HUES64 (cell line): ENCODE results near the gene SCRT2.
A peak's percentile ranks its signal among the peaks of the same experiment; 100 is the strongest.

Source experiments
- H3K27ac ChIP-seq: 2 replicates; pipeline ENCODE4 v1.7.0; 2013; ENCODE audit warnings: low read depth, low read length, inconsistent platforms
- H3K27me3 ChIP-seq: 2 replicates; pipeline ENCODE4 v1.6.1; 2013; ENCODE audit warnings: mild to moderate bottlenecking, low read length; ENCODE audit not compliant: insufficient read depth
- H3K36me3 ChIP-seq: 2 replicates; pipeline ENCODE4 v1.6.1; 2013; ENCODE audit warnings: mild to moderate bottlenecking, low read length; ENCODE audit not compliant: insufficient read depth
- H3K4me1 ChIP-seq: 2 replicates; pipeline ENCODE4 v1.6.1; 2013; ENCODE audit warnings: mild to moderate bottlenecking, low read length, moderate library complexity; ENCODE audit not compliant: insufficient read depth
- H3K4me3 ChIP-seq: 2 replicates; pipeline ENCODE4 v1.5.1; 2013; ENCODE audit warnings: mild to moderate bottlenecking, low read length, moderate library complexity
- H3K9ac ChIP-seq: 2 replicates; pipeline ENCODE4 v1.6.1; 2013; ENCODE audit warnings: mild to moderate bottlenecking, low read depth, low read length
- H3K9me3 ChIP-seq: 2 replicates; pipeline ENCODE4 v1.6.1; 2013; ENCODE audit warnings: low read depth, low read length; ENCODE audit not compliant: insufficient read depth
- WGBS: fragments of 150-250, 120-280 bp; methylation state at CpG from one replicate; pipeline ENCODE4 v1.1.7; 2013; ENCODE audit warnings: missing lambda C conversion rate; 5-methylcytosine and 5-hydroxymethylcytosine counted together

The SCRT2 gene

DNA sequence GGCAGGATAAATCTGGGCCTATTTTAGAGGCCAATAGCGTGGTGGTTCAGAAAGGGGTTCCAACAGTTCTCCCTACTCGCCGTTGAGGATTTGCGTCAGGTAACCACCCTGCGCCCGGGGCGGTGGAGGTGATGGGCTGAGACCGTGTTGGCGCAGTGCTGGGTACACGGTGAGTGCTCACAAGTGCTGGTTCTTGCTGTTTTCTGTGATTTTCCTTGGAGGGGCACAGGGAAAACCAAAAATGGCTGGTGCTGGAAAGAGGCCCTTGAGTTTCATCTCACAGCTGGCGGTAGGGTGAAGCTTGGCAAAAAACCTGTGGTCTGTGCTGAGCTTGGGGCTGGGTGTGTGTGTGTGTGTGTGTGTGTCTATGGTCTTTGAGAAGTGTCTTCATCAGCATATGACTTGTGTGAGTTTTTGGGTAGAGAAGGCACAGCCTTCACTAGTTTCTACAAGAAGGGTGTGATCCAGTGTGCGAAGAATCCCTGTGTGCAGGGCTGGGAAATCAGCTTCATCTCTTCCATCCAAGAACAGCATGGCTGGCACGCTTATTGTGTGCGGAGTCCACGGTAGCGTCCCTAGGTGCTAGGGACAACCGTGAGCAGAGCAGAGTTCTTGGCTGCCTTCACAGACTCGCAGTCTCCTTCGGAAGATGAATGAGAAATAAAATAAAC is 35.3 kb upstream of the SCRT2 start:
- Histone ChIP-seq H3K27me3 (peaks cover 11% of the 10 kb centered on the region), H3K9me3 (peaks cover 4% of the 10 kb centered on the region; the same call in 1 of the 2 replicates), H3K36me3 (no peaks in the 10 kb centered on the region), H3K4me3 (no peak overlapping the region), H3K27ac (no peak overlapping the region), H3K9ac (no peak overlapping the region), H3K4me1 (no peaks in the 10 kb centered on the region)
- WGBS = 91% methylated on average over 19 of the region's 19 CpGs

DNA sequence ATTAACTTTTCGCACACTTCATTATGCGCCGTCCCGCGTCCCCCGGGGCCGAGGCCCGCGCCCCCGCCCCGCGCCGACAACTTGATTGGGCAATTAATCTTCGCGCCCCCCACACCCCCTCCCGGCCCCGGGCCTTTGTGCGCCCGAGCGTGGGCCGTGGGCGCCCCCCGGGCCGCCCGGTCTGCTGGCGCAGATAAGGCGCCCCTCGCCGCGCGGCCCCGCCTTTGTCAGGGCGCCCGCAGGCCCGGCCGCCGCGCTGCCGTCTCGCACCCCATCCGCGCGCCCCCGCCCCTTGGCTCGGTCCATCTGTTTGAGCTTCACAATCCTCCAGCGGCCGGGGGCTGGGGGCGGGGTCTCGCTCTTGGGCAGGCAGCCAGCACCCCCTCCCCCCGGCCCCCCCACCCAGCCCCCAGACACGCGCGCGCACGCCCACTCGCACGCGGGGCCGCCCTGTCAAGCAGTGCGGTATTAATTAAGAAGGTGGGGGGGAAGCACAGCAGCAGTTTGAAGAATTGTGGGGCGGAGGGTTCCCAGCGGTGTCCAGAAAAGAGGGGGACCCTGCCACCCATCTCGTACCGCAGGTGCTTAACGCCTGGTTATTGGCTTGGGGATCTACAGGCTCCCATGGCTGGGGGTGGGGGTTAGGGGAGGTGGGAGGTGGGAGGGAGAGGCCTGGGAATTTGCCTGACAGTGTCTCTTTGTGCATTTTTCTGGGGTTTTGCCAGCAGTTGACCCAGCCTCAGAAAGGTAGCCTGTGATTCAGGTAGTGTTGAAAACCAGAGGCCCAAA is 34.6 kb upstream of the SCRT2 start:
- 7% methylated on average over 58 of the region's 65 CpGs for WGBS
- H3K27ac ChIP-seq = no peak overlapping the region
- H3K36me3 ChIP-seq = no peaks in the 10 kb centered on the region
- no peaks in the 10 kb centered on the region for H3K4me1 ChIP-seq
- no peak overlapping the region for H3K9ac ChIP-seq
- H3K4me3 ChIP-seq = peak overlapping the region; percentile 37
- peaks cover 4% of the 10 kb centered on the region; the same call in 1 of the 2 replicates for H3K9me3 ChIP-seq
- peaks cover 11% of the 10 kb centered on the region for H3K27me3 ChIP-seq

DNA sequence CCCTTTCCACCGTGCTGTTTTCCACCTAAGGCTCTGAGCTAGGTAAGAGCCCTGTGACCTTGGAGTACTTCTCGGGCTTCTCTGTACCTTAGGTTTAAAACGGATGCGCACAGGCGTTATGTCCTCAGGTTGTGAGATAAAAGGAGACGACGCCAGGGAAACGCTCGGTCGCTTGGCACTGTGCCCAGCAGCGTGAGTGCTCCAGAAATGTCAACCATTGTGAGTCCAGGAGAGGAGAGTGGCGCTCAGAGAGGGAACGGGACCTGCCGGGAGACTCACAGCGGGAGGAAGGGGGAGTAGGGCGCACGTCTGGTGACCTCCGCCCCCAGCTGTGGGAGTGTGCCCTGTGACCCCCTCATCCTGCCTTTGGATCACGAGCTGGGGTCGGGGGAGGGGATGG is 33.8 kb upstream of the SCRT2 start:
- Histone ChIP-seq H3K27me3 (peaks cover 11% of the 10 kb centered on the region), H3K9ac (no peak overlapping the region), H3K4me3 (peak overlapping the region; percentile 37), H3K4me1 (no peaks in the 10 kb centered on the region), H3K9me3 (peaks cover 4% of the 10 kb centered on the region; the same call in 1 of the 2 replicates), H3K27ac (no peak overlapping the region), H3K36me3 (no peaks in the 10 kb centered on the region)
- WGBS = 72% methylated on average over 20 of the region's 20 CpGs

GRCh38 chr20:708956-709355 is 33.4 kb upstream of the SCRT2 start:
- no peak overlapping the region for H3K9ac ChIP-seq
- H3K36me3 ChIP-seq = no peaks in the 10 kb centered on the region
- H3K9me3 ChIP-seq = peaks cover 4% of the 10 kb centered on the region; the same call in 1 of the 2 replicates
- no peaks in the 10 kb centered on the region for H3K4me1 ChIP-seq
- H3K27ac ChIP-seq = no peak overlapping the region
- H3K4me3 ChIP-seq = no peak overlapping the region; the same call in 1 of the 2 replicates
- 91% methylated on average over 2 of the region's 2 CpGs for WGBS
- H3K27me3 ChIP-seq = peaks cover 11% of the 10 kb centered on the region

DNA sequence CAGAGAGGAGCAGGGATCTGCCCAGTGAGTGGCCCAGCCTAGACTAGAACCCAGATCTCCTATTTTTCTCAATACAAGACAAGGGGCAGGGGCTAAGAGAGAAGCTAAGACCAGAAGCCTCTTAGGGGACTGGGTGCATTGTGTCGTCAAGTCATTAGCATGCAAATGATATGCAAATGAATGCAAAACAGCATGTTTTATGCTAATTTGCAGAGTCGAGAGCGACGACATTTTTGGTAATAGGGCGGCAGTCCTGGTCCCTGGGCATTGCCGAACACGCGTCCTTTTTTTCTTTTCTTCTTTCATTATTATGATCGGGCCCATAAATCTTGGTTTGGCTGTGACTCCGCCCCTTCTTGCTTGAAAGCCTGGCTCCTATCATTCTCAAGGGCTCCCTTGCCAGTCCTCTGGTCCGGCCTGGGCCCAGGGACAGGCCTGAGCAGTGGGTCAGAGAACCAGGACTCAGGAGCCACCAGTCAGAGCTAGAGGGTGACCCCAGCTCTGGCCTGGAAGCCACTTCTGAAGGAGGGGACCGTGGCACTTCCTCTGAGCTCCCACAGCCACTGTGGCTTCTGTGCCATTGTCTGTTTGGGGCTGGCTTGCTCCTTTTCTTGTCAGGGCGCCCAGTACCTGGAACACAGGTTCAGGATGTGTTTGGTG is 32.0 kb upstream of the SCRT2 start:
- Histone ChIP-seq H3K36me3 (no peaks in the 10 kb centered on the region), H3K27ac (no peak overlapping the region), H3K27me3 (peaks cover 11% of the 10 kb centered on the region), H3K4me1 (no peaks in the 10 kb centered on the region), H3K9me3 (peaks cover 4% of the 10 kb centered on the region; the same call in 1 of the 2 replicates), H3K9ac (no peak overlapping the region), H3K4me3 (no peak overlapping the region)
- 91% methylated on average over 13 of the region's 13 CpGs for WGBS

DNA sequence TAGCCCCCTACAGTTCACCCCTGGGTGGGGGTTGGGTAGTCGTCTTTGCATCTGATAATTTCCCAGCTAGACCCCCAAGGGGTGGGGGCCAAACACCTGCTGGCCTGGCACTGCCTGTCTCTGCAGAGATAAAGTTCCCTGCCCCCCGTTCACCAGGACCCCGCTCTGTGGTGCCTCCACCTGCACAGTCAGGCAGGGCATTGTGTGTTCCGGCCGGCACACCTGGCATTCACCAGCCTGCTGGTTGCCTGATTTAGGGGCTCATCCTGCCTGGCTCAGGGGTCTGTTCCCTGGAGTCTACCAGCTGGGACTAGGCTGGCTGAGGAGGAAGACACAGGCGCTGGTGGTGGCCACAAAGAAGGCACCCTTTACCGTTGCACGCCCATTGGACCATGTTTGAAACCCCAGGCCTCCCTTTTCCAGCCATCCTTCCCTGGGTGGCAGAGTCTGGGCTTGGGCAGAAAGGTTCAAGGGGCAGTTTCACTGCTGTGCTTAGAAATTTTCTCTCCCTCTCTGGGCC is 30.8 kb upstream of the SCRT2 start:
- Histone ChIP-seq H3K36me3 (no peaks in the 10 kb centered on the region), H3K27ac (no peak overlapping the region), H3K4me3 (no peak overlapping the region), H3K4me1 (no peaks in the 10 kb centered on the region), H3K9me3 (peaks cover 4% of the 10 kb centered on the region; the same call in 1 of the 2 replicates), H3K9ac (no peak overlapping the region), H3K27me3 (peaks cover 11% of the 10 kb centered on the region)
- WGBS = 80% methylated on average over 8 of the region's 8 CpGs

- peaks cover 4% of the 10 kb centered on the region; the same call in 1 of the 2 replicates for H3K9me3 ChIP-seq
- H3K27me3 ChIP-seq = peaks cover 11% of the 10 kb centered on the region
- no peak overlapping the region for H3K27ac ChIP-seq
- peaks cover 7% of the 10 kb centered on the region; the same call in 1 of the 2 replicates for H3K4me1 ChIP-seq
- WGBS = 96% methylated on average over 4 of the region's 4 CpGs
- no peak overlapping the region for H3K4me3 ChIP-seq
- no peak overlapping the region for H3K9ac ChIP-seq
- H3K36me3 ChIP-seq = no peaks in the 10 kb centered on the region
Measured at GRCh38 chr20:704726-705125, 29.1 kb upstream of the SCRT2 start.

GRCh38 chr20:703426-703825 is 27.8 kb upstream of the SCRT2 start:
- no peak overlapping the region for H3K9ac ChIP-seq
- no peak overlapping the region for H3K27ac ChIP-seq
- peaks cover 11% of the 10 kb centered on the region; the same call in 1 of the 2 replicates for H3K4me1 ChIP-seq
- H3K36me3 ChIP-seq = no peaks in the 10 kb centered on the region
- H3K4me3 ChIP-seq = no peak overlapping the region
- H3K9me3 ChIP-seq = no peaks in the 10 kb centered on the region
- no peaks in the 10 kb centered on the region for H3K27me3 ChIP-seq
- WGBS = 89% methylated on average over 8 of the region's 8 CpGs

GRCh38 chr20:703006-703405 is 27.4 kb upstream of the SCRT2 start:
- H3K9ac ChIP-seq = no peak overlapping the region
- WGBS = 91% methylated on average over 2 of the region's 2 CpGs
- no peak overlapping the region for H3K27ac ChIP-seq
- peaks cover 11% of the 10 kb centered on the region; the same call in 1 of the 2 replicates for H3K4me1 ChIP-seq
- no peaks in the 10 kb centered on the region for H3K9me3 ChIP-seq
- H3K4me3 ChIP-seq = no peak overlapping the region
- H3K36me3 ChIP-seq = no peaks in the 10 kb centered on the region
- H3K27me3 ChIP-seq = no peaks in the 10 kb centered on the region

DNA sequence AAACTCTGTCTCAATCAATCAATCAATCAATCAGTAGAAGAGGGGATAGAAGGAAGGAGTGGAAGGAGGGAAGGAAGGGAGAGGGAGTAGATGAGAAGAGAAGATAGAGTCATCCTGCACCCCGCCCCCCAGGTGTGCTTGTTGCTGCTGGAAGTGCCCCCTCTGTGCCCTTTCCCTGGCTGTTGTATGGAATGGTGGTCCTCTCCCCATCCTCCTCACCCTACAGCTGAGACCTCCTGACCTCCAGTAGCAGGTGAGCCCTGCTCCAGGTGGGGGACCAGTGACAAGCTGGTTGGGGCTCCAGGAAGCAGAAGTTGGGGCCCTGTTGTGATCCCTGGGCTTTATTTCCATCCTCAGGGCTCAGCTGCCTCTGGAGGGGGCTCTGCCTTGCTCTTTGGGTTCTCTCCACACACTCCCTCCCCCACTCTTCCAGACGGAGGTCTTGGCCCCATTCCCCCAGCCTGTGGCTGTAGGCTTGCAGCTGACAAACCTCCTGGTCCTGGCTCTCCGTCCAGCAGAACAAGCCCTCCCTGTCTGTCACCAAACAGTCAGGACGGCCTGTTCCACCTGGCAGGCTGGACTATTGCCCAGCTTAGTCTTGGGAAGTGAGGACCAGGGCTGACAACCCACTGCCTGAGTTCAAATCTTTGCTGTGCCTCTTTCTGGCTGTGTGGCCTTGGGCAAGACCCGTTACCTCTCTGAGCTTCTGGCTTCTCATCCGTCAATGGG is 26.0 kb upstream of the SCRT2 start:
- no peak overlapping the region for H3K27ac ChIP-seq

More for the DNA sequence above, 26.0 kb upstream of the SCRT2 start:
- Histone ChIP-seq H3K4me1 (peaks cover 11% of the 10 kb centered on the region; the same call in 1 of the 2 replicates), H3K9ac (no peak overlapping the region), H3K4me3 (no peak overlapping the region), H3K36me3 (no peaks in the 10 kb centered on the region), H3K9me3 (no peaks in the 10 kb centered on the region), H3K27me3 (no peaks in the 10 kb centered on the region)
- WGBS = 86% methylated on average over 6 of the region's 6 CpGs
